Measurements from ENCODE around the gene KCNT1. TPM values are rescaled to one million over a fixed set of nuclear protein-coding genes. Genes with fewer than 3 reads are reported as not detected.

Gene KCNT1
- total and polyA plus RNA-seq, 4 experiments from 2014 or later: 0.06 to 0.20 TPM; not detected in 2

- H3K4me1 Mint-ChIP-seq: no peaks in the 10 kb centered on the region
- no peaks in the 10 kb centered on the region for H3K4me1 ChIP-seq (ENCODE audit: insufficient read depth, low read length)
- H3K4me3 Mint-ChIP-seq: no peak overlapping the region
- H3K36me3 Mint-ChIP-seq: peaks cover 67 to 74% of the 10 kb centered on the region in 2 donors
- no peaks in the 10 kb centered on the region for H3K27me3 Mint-ChIP-seq
- no peak for DNase-seq
- ChIA-PET POLR2A (ENCODE audit: partially characterized antibody) (no interaction called here), CTCF (ENCODE audit: partially characterized antibody) (no interaction called here)
- H3K9me3 ChIP-seq (ENCODE audit: control insufficient read depth in 1 of 2, low read length in 2 of 2): no peaks in the 10 kb centered on the region
- no peak overlapping the region for H3K27ac ChIP-seq (ENCODE audit: low read depth, low read length)
- intact Hi-C loops (cut with micrococcal nuclease): no loop called here
- peaks cover 58% of the 10 kb centered on the region for H3K36me3 ChIP-seq (ENCODE audit: insufficient read depth, low read length)
- H3K27me3 ChIP-seq (ENCODE audit: insufficient read depth, low read length): no peaks in the 10 kb centered on the region
- no peaks in the 10 kb centered on the region for H3K9me3 Mint-ChIP-seq
- no peak overlapping the region for H3K27ac Mint-ChIP-seq
- H3K4me3 ChIP-seq (ENCODE audit: low read length in 2 of 2): no peak overlapping the region
Measured at GRCh38 chr9:135812961-135813360, 111.0 kb downstream of the KCNT1 start.

GRCh38 chr9:135813671-135814290 lies 111.8 kb downstream of the KCNT1 start:
- no peaks in the 10 kb centered on the region for H3K27me3 ChIP-seq (ENCODE audit: insufficient read depth, low read length)
- Mint-ChIP-seq H3K4me1 (no peaks in the 10 kb centered on the region), H3K4me3 (no peak overlapping the region), H3K27ac (no peak overlapping the region), H3K36me3 (peaks cover 73 to 78% of the 10 kb centered on the region in 2 donors), H3K27me3 (no peaks in the 10 kb centered on the region), H3K9me3 (no peaks in the 10 kb centered on the region)
- peaks cover 66% of the 10 kb centered on the region for H3K36me3 ChIP-seq (ENCODE audit: insufficient read depth, low read length)
- no peak overlapping the region for H3K27ac ChIP-seq (ENCODE audit: low read depth, low read length)
- DNase-seq: no peak
- H3K4me1 ChIP-seq (ENCODE audit: insufficient read depth, low read length): no peaks in the 10 kb centered on the region
- ChIA-PET CTCF (ENCODE audit: partially characterized antibody) (no interaction called here), POLR2A (ENCODE audit: partially characterized antibody) (no interaction called here)
- intact Hi-C loops (cut with micrococcal nuclease): no loop called here
- no peak overlapping the region for H3K4me3 ChIP-seq (ENCODE audit: low read length in 2 of 2)
- H3K9me3 ChIP-seq (ENCODE audit: control insufficient read depth in 1 of 2, low read length in 2 of 2): no peaks in the 10 kb centered on the region

GRCh38 chr9:135814421-135815095 lies 112.6 kb downstream of the KCNT1 start:
- Histone ChIP-seq H3K9me3 (ENCODE audit: control insufficient read depth in 1 of 2, low read length in 2 of 2) (no peaks in the 10 kb centered on the region), H3K27ac (ENCODE audit: low read depth, low read length) (no peak overlapping the region), H3K27me3 (ENCODE audit: insufficient read depth, low read length) (no peaks in the 10 kb centered on the region), H3K36me3 (ENCODE audit: insufficient read depth, low read length) (peaks cover 71% of the 10 kb centered on the region), H3K4me1 (ENCODE audit: insufficient read depth, low read length) (no peaks in the 10 kb centered on the region), H3K4me3 (ENCODE audit: low read length in 2 of 2) (no peak overlapping the region)
- DNase-seq: no peak
- intact Hi-C loops (cut with micrococcal nuclease): no loop called here
- no peaks in the 10 kb centered on the region for H3K27me3 Mint-ChIP-seq
- no peaks in the 10 kb centered on the region for H3K4me1 Mint-ChIP-seq
- peak overlapping the region in 1 of 7 donors; percentile 87 for H3K27ac Mint-ChIP-seq
- CTCF ChIA-PET (ENCODE audit: partially characterized antibody): no interaction called here
- peaks cover 76 to 78% of the 10 kb centered on the region in 2 donors for H3K36me3 Mint-ChIP-seq
- H3K4me3 Mint-ChIP-seq: no peak overlapping the region
- H3K9me3 Mint-ChIP-seq: no peaks in the 10 kb centered on the region
- POLR2A ChIA-PET (ENCODE audit: partially characterized antibody): no interaction called here

- ChIA-PET CTCF (ENCODE audit: partially characterized antibody) (no interaction called here), POLR2A (ENCODE audit: partially characterized antibody) (no interaction called here)
- DNase-seq: no peak
- Histone ChIP-seq H3K9me3 (ENCODE audit: control insufficient read depth in 1 of 2, low read length in 2 of 2) (no peaks in the 10 kb centered on the region), H3K4me3 (ENCODE audit: low read length in 2 of 2) (no peak overlapping the region), H3K27ac (ENCODE audit: low read depth, low read length) (no peak overlapping the region), H3K4me1 (ENCODE audit: insufficient read depth, low read length) (no peaks in the 10 kb centered on the region), H3K36me3 (ENCODE audit: insufficient read depth, low read length) (peaks cover 73% of the 10 kb centered on the region), H3K27me3 (ENCODE audit: insufficient read depth, low read length) (no peaks in the 10 kb centered on the region)
- intact Hi-C loops (cut with micrococcal nuclease): no loop called here
- no peaks in the 10 kb centered on the region for H3K27me3 Mint-ChIP-seq
- no peaks in the 10 kb centered on the region for H3K4me1 Mint-ChIP-seq
- no peak overlapping the region for H3K4me3 Mint-ChIP-seq
- H3K9me3 Mint-ChIP-seq: no peaks in the 10 kb centered on the region
- peaks cover 75 to 79% of the 10 kb centered on the region in 2 donors for H3K36me3 Mint-ChIP-seq
- H3K27ac Mint-ChIP-seq: peak overlapping the region in 1 of 7 donors; percentile 36
Measured at GRCh38 chr9:135815413-135815812, 113.4 kb downstream of the KCNT1 start.

GRCh38 chr9:135815830-135816650 lies 114.1 kb downstream of the KCNT1 start:
- no peak overlapping the region for H3K4me3 ChIP-seq (ENCODE audit: low read length in 2 of 2)
- no peaks in the 10 kb centered on the region for H3K9me3 ChIP-seq (ENCODE audit: control insufficient read depth in 1 of 2, low read length in 2 of 2)
- H3K36me3 ChIP-seq (ENCODE audit: insufficient read depth, low read length): peaks cover 74% of the 10 kb centered on the region
- Mint-ChIP-seq H3K27me3 (no peaks in the 10 kb centered on the region), H3K9me3 (no peaks in the 10 kb centered on the region), H3K36me3 (peaks cover 71 to 73% of the 10 kb centered on the region in 2 donors), H3K4me1 (no peaks in the 10 kb centered on the region), H3K4me3 (no peak overlapping the region), H3K27ac (peak overlapping the region in 3 of 7 donors; percentile 22 to 53 (median 36))
- no peak for DNase-seq
- intact Hi-C loops (cut with micrococcal nuclease): no loop called here
- ChIA-PET POLR2A (ENCODE audit: partially characterized antibody) (no interaction called here), CTCF (ENCODE audit: partially characterized antibody) (no interaction called here)
- no peaks in the 10 kb centered on the region for H3K4me1 ChIP-seq (ENCODE audit: insufficient read depth, low read length)
- no peaks in the 10 kb centered on the region for H3K27me3 ChIP-seq (ENCODE audit: insufficient read depth, low read length)
- H3K27ac ChIP-seq (ENCODE audit: low read depth, low read length): no peak overlapping the region

- Histone ChIP-seq H3K9me3 (ENCODE audit: control insufficient read depth in 1 of 2, low read length in 2 of 2) (no peaks in the 10 kb centered on the region), H3K4me3 (ENCODE audit: low read length in 2 of 2) (no peak overlapping the region), H3K27me3 (ENCODE audit: insufficient read depth, low read length) (no peaks in the 10 kb centered on the region), H3K27ac (ENCODE audit: low read depth, low read length) (no peak overlapping the region), H3K36me3 (ENCODE audit: insufficient read depth, low read length) (peaks cover 74% of the 10 kb centered on the region), H3K4me1 (ENCODE audit: insufficient read depth, low read length) (no peaks in the 10 kb centered on the region)
- Mint-ChIP-seq H3K9me3 (no peaks in the 10 kb centered on the region), H3K27ac (no peak overlapping the region), H3K4me3 (no peak overlapping the region), H3K4me1 (no peaks in the 10 kb centered on the region), H3K27me3 (no peaks in the 10 kb centered on the region), H3K36me3 (peaks cover 67 to 71% of the 10 kb centered on the region in 2 donors)
- DNase-seq: no peak
- ChIA-PET CTCF (ENCODE audit: partially characterized antibody) (no interaction called here), POLR2A (ENCODE audit: partially characterized antibody) (no interaction called here)
- intact Hi-C loops (cut with micrococcal nuclease): no loop called here
Measured at GRCh38 chr9:135816651-135816970, 114.6 kb downstream of the KCNT1 start.

GRCh38 chr9:135817951-135818717 lies 116.1 kb downstream of the KCNT1 start:
- ChIA-PET POLR2A (ENCODE audit: partially characterized antibody) (no interaction called here), CTCF (ENCODE audit: partially characterized antibody) (no interaction called here)
- Mint-ChIP-seq H3K36me3 (peaks cover 68 to 76% of the 10 kb centered on the region in 2 donors), H3K27me3 (no peaks in the 10 kb centered on the region), H3K9me3 (no peaks in the 10 kb centered on the region), H3K4me1 (no peaks in the 10 kb centered on the region), H3K4me3 (no peak overlapping the region), H3K27ac (no peak overlapping the region)
- DNase-seq: no peak
- Histone ChIP-seq H3K27me3 (ENCODE audit: insufficient read depth, low read length) (no peaks in the 10 kb centered on the region), H3K4me1 (ENCODE audit: insufficient read depth, low read length) (no peaks in the 10 kb centered on the region), H3K36me3 (ENCODE audit: insufficient read depth, low read length) (peaks cover 80% of the 10 kb centered on the region), H3K4me3 (ENCODE audit: low read length in 2 of 2) (no peak overlapping the region), H3K9me3 (ENCODE audit: control insufficient read depth in 1 of 2, low read length in 2 of 2) (no peaks in the 10 kb centered on the region), H3K27ac (ENCODE audit: low read depth, low read length) (no peak overlapping the region)
- intact Hi-C loops (cut with micrococcal nuclease): no loop called here
